Measurements from ENCODE around the gene VCX2. TPM values are rescaled to one million over a fixed set of nuclear protein-coding genes. Genes with fewer than 3 reads are reported as not detected.

The VCX2 gene
- total RNA-seq = not detected in 2 replicates

GRCh38 chrX:8171169-8171568 is at the start of gene VCX2:
Gene VCX2 (minus strand): TSS chrX:8171267. CDS start chrX:8170643, 624 bp downstream.

Other genes with a start within 250 kb of the VCX2 start
- gene PNPLA4, start 243.9 kb downstream of the VCX2 start, total RNA-seq = 14.5 and 15.8 TPM in 2 replicates